Mesenchymal stem cell (in vitro differentiated cells and primary cell): ENCODE results near the gene TAF11L11.

ENCODE experiments used
- DNase-seq: peaks from one replicate; pipeline ENCODE4 v3.0.0-alpha.2; 2013
- H2AFZ ChIP-seq: one replicate; pipeline ENCODE4 v1.6.1; 2013; ENCODE audit warnings: low read depth, mild to moderate bottlenecking, control low read depth, inconsistent platforms, low read length, moderate library complexity
- H2AK5ac ChIP-seq: 2 replicates; pipeline ENCODE4 v1.6.1; 2013; ENCODE audit warnings: low read length, moderate library complexity, mild to moderate bottlenecking, inconsistent platforms; ENCODE audit not compliant: severe bottlenecking
- H2BK120ac ChIP-seq: one replicate; pipeline ENCODE4 v1.6.1; 2013; ENCODE audit warnings: low read depth, mild to moderate bottlenecking, inconsistent platforms, low read length, moderate library complexity
- H2BK12ac ChIP-seq, 2 experiments: one replicate each; pipeline ENCODE4 v1.6.1; 2013; ENCODE audit warnings: inconsistent platforms in 2 of 2, low read length in 2 of 2, mild to moderate bottlenecking in 2 of 2, moderate library complexity in 2 of 2, control low read depth in 1 of 2
- H2BK15ac ChIP-seq: one replicate; pipeline ENCODE4 v1.6.1; 2013; ENCODE audit warnings: mild to moderate bottlenecking, low read depth, inconsistent platforms; ENCODE audit not compliant: poor library complexity, severe bottlenecking
- H2BK5ac ChIP-seq: 2 replicates; pipeline ENCODE4 v1.6.1; 2013; ENCODE audit warnings: low read depth, mild to moderate bottlenecking, low read length, control low read depth, inconsistent platforms; ENCODE audit not compliant: poor library complexity, severe bottlenecking
- H3K14ac ChIP-seq, 2 experiments: one replicate each; pipeline ENCODE4 v1.6.1; 2013; ENCODE audit warnings: inconsistent platforms in 2 of 2, low read length in 2 of 2, control low read depth in 1 of 2, mild to moderate bottlenecking in 1 of 2, moderate library complexity in 1 of 2
- H3K18ac ChIP-seq, 2 experiments: one replicate each; pipeline ENCODE4 v1.6.1; 2013; ENCODE audit warnings: inconsistent platforms in 2 of 2, low read length in 2 of 2, control low read depth in 1 of 2, low read depth in 1 of 2, mild to moderate bottlenecking in 1 of 2
- H3K23ac ChIP-seq, 2 experiments: one replicate each; pipeline ENCODE4 v1.6.1; 2013; ENCODE audit warnings: inconsistent platforms in 2 of 2, low read length in 2 of 2, mild to moderate bottlenecking in 2 of 2, moderate library complexity in 2 of 2, control low read depth in 1 of 2
- H3K27ac ChIP-seq: 2 replicates; pipeline ENCODE4 v1.5.1; 2013; ENCODE audit warnings: mild to moderate bottlenecking, moderate library complexity, low read length, control low read depth, inconsistent platforms; ENCODE audit not compliant: poor library complexity, severe bottlenecking
- H3K27me3 ChIP-seq, 2 experiments: 2 replicates each; pipeline versions ENCODE4 v1.6.1 to v1.7.0; 2013; ENCODE audit warnings: low read length in 2 of 2, mild to moderate bottlenecking in 2 of 2, moderate library complexity in 2 of 2, control low read depth in 1 of 2, inconsistent platforms in 1 of 2; ENCODE audit not compliant: control insufficient read depth in 1 of 2, insufficient read depth in 1 of 2
- H3K36me3 ChIP-seq, 2 experiments: 2 replicates each; pipeline versions ENCODE4 v1.6.1 to v1.7.0; 2013; ENCODE audit warnings: low read length in 2 of 2, control low read depth in 1 of 2, inconsistent platforms in 1 of 2, low read depth in 1 of 2, mild to moderate bottlenecking in 1 of 2; ENCODE audit not compliant: insufficient read depth in 2 of 2, control insufficient read depth in 1 of 2
- H3K4ac ChIP-seq, 2 experiments: one replicate each; pipeline ENCODE4 v1.6.1; 2013; ENCODE audit warnings: inconsistent platforms in 2 of 2, low read length in 2 of 2, mild to moderate bottlenecking in 2 of 2, moderate library complexity in 2 of 2, control low read depth in 1 of 2, low read depth in 1 of 2
- H3K4me1 ChIP-seq: 2 replicates; pipeline ENCODE4 v1.6.1; 2013; ENCODE audit warnings: low read depth, low read length, control low read depth; ENCODE audit not compliant: control insufficient read depth, insufficient read depth
- H3K4me2 ChIP-seq: 2 replicates; pipeline ENCODE4 v1.6.1; 2013; ENCODE audit warnings: low read length, mild to moderate bottlenecking, inconsistent platforms; ENCODE audit not compliant: poor library complexity, severe bottlenecking
- H3K4me3 ChIP-seq, 2 experiments: 2 replicates each; pipeline versions ENCODE4 v1.5.1 to v1.7.0; 2013; ENCODE audit warnings: low read length in 2 of 2, mild to moderate bottlenecking in 2 of 2, control low read depth in 1 of 2, low read depth in 1 of 2; ENCODE audit not compliant: insufficient read depth in 1 of 2
- H3K79me1 ChIP-seq: replicated peaks from 2 replicates; pipeline ENCODE4 v1.6.1; 2013; ENCODE audit warnings: mild to moderate bottlenecking, control low read depth, low read length, inconsistent platforms; ENCODE audit not compliant: poor library complexity, severe bottlenecking
- H3K9ac ChIP-seq: 2 replicates; pipeline ENCODE4 v1.7.0; 2013; ENCODE audit warnings: mild to moderate bottlenecking, low read length, moderate library complexity
- H3K9me3 ChIP-seq: 2 replicates; pipeline ENCODE4 v1.7.0; 2013; ENCODE audit warnings: mild to moderate bottlenecking, low read length; ENCODE audit not compliant: control insufficient read depth
- H4K8ac ChIP-seq: one replicate; pipeline ENCODE4 v1.6.1; 2013; ENCODE audit warnings: inconsistent platforms, mild to moderate bottlenecking, low read length, moderate library complexity
- H4K91ac ChIP-seq: one replicate; pipeline ENCODE4 v1.6.1; 2013; ENCODE audit warnings: mild to moderate bottlenecking, low read length, inconsistent platforms
- WGBS: methylation state at CpG from one replicate; pipeline ENCODE4 v1.1.7; 2013; ENCODE audit warnings: mixed read lengths; 5-methylcytosine and 5-hydroxymethylcytosine counted together

The TAF11L11 gene

GRCh38 chr5:17614872-17615605 lies 11.1 kb downstream of the TAF11L11 start:
- peak overlapping the region; percentile 39 for H4K91ac ChIP-seq
- no peak overlapping the region for H2BK120ac ChIP-seq
- H3K36me3 ChIP-seq: no peaks in the 10 kb centered on the region
- no peak overlapping the region for H3K4ac ChIP-seq
- no peak overlapping the region for H3K27ac ChIP-seq
- no peak overlapping the region for H2AFZ ChIP-seq
- no peak overlapping the region for H3K9ac ChIP-seq
- no peak overlapping the region for H3K23ac ChIP-seq
- no peak overlapping the region for H2BK12ac ChIP-seq
- H3K14ac ChIP-seq: no peak overlapping the region
- H2BK5ac ChIP-seq: no peak overlapping the region
- H3K9me3 ChIP-seq: no peaks in the 10 kb centered on the region
- H2BK15ac ChIP-seq: no peak overlapping the region
- no peaks in the 10 kb centered on the region for H3K27me3 ChIP-seq
- DNase-seq: no peak
- no peak overlapping the region for H3K4me2 ChIP-seq
- no peak overlapping the region for H2AK5ac ChIP-seq
- no peak overlapping the region for H3K4me3 ChIP-seq
- H4K8ac ChIP-seq: no peak overlapping the region
- no peaks in the 10 kb centered on the region for H3K79me1 ChIP-seq
- WGBS: 87% methylated on average over 16 of the region's 17 CpGs
- H3K18ac ChIP-seq: no peak overlapping the region
- H3K4me1 ChIP-seq: no peaks in the 10 kb centered on the region

GRCh38 chr5:17619354-17619753 lies 15.4 kb downstream of the TAF11L11 start:
- H2BK120ac ChIP-seq: no peak overlapping the region
- H3K79me1 ChIP-seq: no peaks in the 10 kb centered on the region
- H3K27ac ChIP-seq: no peak overlapping the region
- H3K4me3 ChIP-seq: no peak overlapping the region
- H3K27me3 ChIP-seq: no peaks in the 10 kb centered on the region
- H3K9ac ChIP-seq: no peak overlapping the region
- H3K36me3 ChIP-seq: no peaks in the 10 kb centered on the region
- H2BK15ac ChIP-seq: no peak overlapping the region
- no peak overlapping the region for H3K23ac ChIP-seq
- H3K4me1 ChIP-seq: no peaks in the 10 kb centered on the region
- WGBS: 86% methylated on average over 3 of the region's 3 CpGs
- H4K91ac ChIP-seq: no peak overlapping the region
- no peak overlapping the region for H3K14ac ChIP-seq
- no peak overlapping the region for H3K4ac ChIP-seq
- no peak overlapping the region for H2BK12ac ChIP-seq
- H2BK5ac ChIP-seq: no peak overlapping the region
- H2AFZ ChIP-seq: no peak overlapping the region
- H3K18ac ChIP-seq: no peak overlapping the region
- H4K8ac ChIP-seq: no peak overlapping the region
- no peak overlapping the region for H3K4me2 ChIP-seq
- no peak overlapping the region for H2AK5ac ChIP-seq
- DNase-seq: no peak
- no peaks in the 10 kb centered on the region for H3K9me3 ChIP-seq

GRCh38 chr5:17620627-17621026 lies 16.6 kb downstream of the TAF11L11 start:
- Histone ChIP-seq H3K27ac (no peak overlapping the region), H3K4ac (no peak overlapping the region), H3K9ac (no peak overlapping the region), H3K4me2 (no peak overlapping the region), H2BK120ac (no peak overlapping the region), H3K4me3 (no peak overlapping the region), H2BK12ac (no peak overlapping the region), H2BK5ac (no peak overlapping the region), H3K79me1 (no peaks in the 10 kb centered on the region), H3K18ac (no peak overlapping the region), H2AFZ (no peak overlapping the region), H3K27me3 (no peaks in the 10 kb centered on the region), H4K91ac (no peak overlapping the region), H3K23ac (no peak overlapping the region), H3K14ac (no peak overlapping the region), H3K9me3 (no peaks in the 10 kb centered on the region), H2BK15ac (no peak overlapping the region), H3K4me1 (no peaks in the 10 kb centered on the region), H2AK5ac (no peak overlapping the region), H3K36me3 (no peaks in the 10 kb centered on the region), H4K8ac (no peak overlapping the region)
- 57% methylated on average over 17 of the region's 17 CpGs for WGBS
- DNase-seq: no peak

GRCh38 chr5:17625686-17626085 lies 21.7 kb downstream of the TAF11L11 start:
- Histone ChIP-seq H3K4me1 (no peaks in the 10 kb centered on the region), H2AFZ (no peak overlapping the region), H2BK12ac (no peak overlapping the region), H3K4me2 (no peak overlapping the region), H2BK5ac (no peak overlapping the region), H3K79me1 (no peaks in the 10 kb centered on the region), H4K91ac (no peak overlapping the region), H3K27ac (no peak overlapping the region), H3K14ac (no peak overlapping the region), H3K18ac (no peak overlapping the region), H4K8ac (no peak overlapping the region), H3K27me3 (no peaks in the 10 kb centered on the region), H3K4me3 (no peak overlapping the region), H2BK120ac (no peak overlapping the region), H3K9me3 (no peaks in the 10 kb centered on the region), H3K36me3 (no peaks in the 10 kb centered on the region), H2BK15ac (no peak overlapping the region), H3K9ac (no peak overlapping the region), H3K4ac (no peak overlapping the region), H2AK5ac (no peak overlapping the region), H3K23ac (no peak overlapping the region)
- 87% methylated on average over 11 of the region's 11 CpGs for WGBS
- no peak for DNase-seq
